Measurements from ENCODE around the gene RBM38. TPM values are rescaled to one million over a fixed set of nuclear protein-coding genes. Genes with fewer than 3 reads are reported as not detected.

RBM38 gene
- total and polyA plus RNA-seq, 2 of the 13 experiments (the other 11 are each of a cell fraction or from before 2014, with no cell fraction given): 24.2 to 34.2 TPM

DNA sequence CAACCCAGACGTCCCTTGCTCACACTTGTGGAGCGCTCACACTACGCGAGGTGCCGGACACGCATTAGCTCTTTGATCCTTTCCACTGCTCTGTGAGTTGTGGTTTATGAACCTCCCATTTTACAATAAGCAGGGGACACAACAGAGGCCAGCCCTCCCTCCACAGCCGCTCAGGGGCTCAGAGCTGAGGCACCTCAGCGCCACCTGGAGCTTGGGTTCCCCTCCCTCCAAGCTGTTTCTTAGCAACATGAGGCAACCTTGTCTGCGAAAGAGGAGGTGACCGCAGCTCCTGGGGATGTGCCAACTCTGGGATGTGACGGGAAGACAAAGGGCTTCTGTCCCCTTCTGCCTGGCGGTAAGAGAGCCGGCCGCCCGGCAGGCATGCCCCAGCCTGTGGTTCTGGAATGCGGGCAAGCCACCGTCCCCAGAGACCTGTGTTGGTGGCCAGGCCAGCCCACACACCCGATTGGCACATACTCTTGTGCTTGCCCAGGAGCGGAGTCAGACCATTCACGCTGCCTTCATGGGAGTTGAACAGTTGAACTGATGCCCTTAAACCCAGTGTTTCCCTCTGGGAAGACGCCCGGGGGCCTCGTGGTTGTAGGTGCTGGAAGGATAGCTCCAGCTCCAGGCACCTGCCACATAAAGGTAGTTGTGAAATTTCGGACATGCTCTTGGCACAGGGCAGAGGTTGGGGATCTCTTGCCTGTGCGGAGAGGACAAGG, 44.5 kb downstream of the RBM38 start (continued):
- TF ChIP-seq ZNF687 (CRISPR knock-in tag; IDR thresholded peaks at IDR 0.05): peak; percentile 89
- TF ChIP-seq ZNF350 (CRISPR knock-in tag; IDR thresholded peaks at IDR 0.05; ENCODE audit: borderline replicate concordance, low read depth): no peak; the same call in 1 of the 2 replicates
- no peak for TF ChIP-seq NFIB (CRISPR knock-in tag; IDR thresholded peaks at IDR 0.05; ENCODE audit: borderline replicate concordance)
- no peak; the same call in 1 of the 2 replicates for TF ChIP-seq KLF11 (CRISPR knock-in tag; IDR thresholded peaks at IDR 0.05)

GRCh38 chr20:57436223-57436545, 45.0 kb downstream of the RBM38 start:
- Histone ChIP-seq H3K9ac (ENCODE audit: insufficient read depth, low read depth, low read length) (peak overlapping the region; percentile 42; the same call in 1 of the 2 replicates), H3K4me3 (replicated peaks in 1 of 3; ENCODE audit: insufficient read depth in 1 of 3, low read depth in 2 of 3, low read length in 3 of 3) (peak overlapping the region in 1 of 3 experiments; percentile 14; a peak in 1 of 6 replicates), H4K20me1 (ENCODE audit: insufficient read depth, low read length) (no peaks in the 10 kb centered on the region; the same call in 1 of the 2 replicates), H3K27me3 (ENCODE audit: control insufficient read depth in 1 of 2, insufficient read depth in 2 of 2, low read length in 2 of 2) (peaks cover 5 to 44% of the 10 kb centered on the region in 2 experiments), H2AFZ (ENCODE audit: low read length) (no peak overlapping the region), H3K4me2 (ENCODE audit: low read depth, low read length) (peak overlapping the region; percentile 59), H3K36me3 (replicated peaks in 1 of 2; ENCODE audit: control insufficient read depth in 1 of 2, insufficient read depth in 2 of 2, low read length in 2 of 2) (no peaks in the 10 kb centered on the region), H3K9me3 (ENCODE audit: low read length) (no peaks in the 10 kb centered on the region), H3K4me1 (ENCODE audit: insufficient read depth, low read length) (peaks cover 47% of the 10 kb centered on the region), H3K27ac (ENCODE audit: extremely low read length, insufficient read depth, low read length) (no peak overlapping the region), H3K79me2 (ENCODE audit: insufficient read depth, low read length) (no peaks in the 10 kb centered on the region)
- intact Hi-C loops (cut with micrococcal nuclease; ENCODE audit: unreplicated experiment) (no loop called here), in situ Hi-C loops (cut with HindIII; ENCODE audit: extremely low pct_ligation_motif_present, low pct_unique_long_range_greater_than_20kb) (no loop called here)
- BruUV-seq (replicated peaks): TSS peak; percentile 90
- no peak for DNase-seq (ENCODE audit: low spot score)
- CTCF ChIA-PET (ENCODE audit: low intra/inter-chr PET ratio, low total read pairs): interaction anchor here (0.9 kb wide), 1 partner anchor 54 kb away, joined by 5 read pairs; no protein-coding TSS in a partner anchor
- WGBS (ENCODE audit: low lambda C conversion rate): 51% methylated on average over 5 of the region's 6 CpGs
- POLR2A ChIA-PET: interaction anchor here (1.2 to 1.3 kb wide), 2 partner anchors 42 to 44 kb away, joined by 3 to 9 read pairs; no protein-coding TSS in a partner anchor
- ATAC-seq: no peak
- FAIRE-seq: no peak
- TF ChIP-seq HES4 (CRISPR knock-in tag; IDR thresholded peaks at IDR 0.05; ENCODE audit: borderline replicate concordance) (peak; percentile 33; the same call in 1 of the 2 replicates), ZNF513 (CRISPR knock-in tag; conservative IDR thresholded peaks at IDR 0.05) (no peak), NFE2L1 (CRISPR knock-in tag; IDR thresholded peaks at IDR 0.05; ENCODE audit: borderline replicate concordance) (0 out of 2 replicates have a peak, but pooled peaks have one; percentile 17), ZNF225 (CRISPR knock-in tag; IDR thresholded peaks at IDR 0.05) (no peak), ZNF75D (CRISPR knock-in tag; IDR thresholded peaks at IDR 0.05; ENCODE audit: borderline replicate concordance) (no peak), TCF7L2 (IDR thresholded peaks at IDR 0.05; ENCODE audit: low read depth, low read length) (no peak), TRIM24 (CRISPR knock-in tag; IDR thresholded peaks at IDR 0.05) (peak; percentile 27; the same call in 1 of the 2 replicates), ZNF10 (CRISPR knock-in tag; IDR thresholded peaks at IDR 0.05; ENCODE audit: borderline replicate concordance, low read depth) (no peak), YY1 (IDR thresholded peaks at IDR 0.05; ENCODE audit: insufficient read depth, insufficient replicate concordance, low read depth, low read length) (no peak), ZNF605 (CRISPR knock-in tag; IDR thresholded peaks at IDR 0.05) (no peak), CENPT (CRISPR knock-in tag; IDR thresholded peaks at IDR 0.05; ENCODE audit: low read depth) (0 out of 2 replicates have a peak, but pooled peaks have one; percentile 8), ZNF30 (CRISPR knock-in tag; IDR thresholded peaks at IDR 0.05) (no peak)
